PC-9 (cell line): ENCODE data around the gene C1D.

Experiments
- CTCF ChIP-seq: fragments of 200-600 bp; sonication (generic); conservative IDR thresholded peaks from 2 replicates; pipeline ENCODE4 v1.6.1; 2017; ENCODE audit warnings: mixed run types, antibody characterized with exemption, mild to moderate bottlenecking, moderate library complexity
- EZH2 ChIP-seq: fragments of 200-600 bp; sonication (generic); IDR thresholded peaks from 2 replicates; pipeline ENCODE4 v1.8.0; 2017; ENCODE audit warnings: antibody characterized with exemption, low read depth

GRCh38 chr2:68103030-68103708 lies 40.4 kb upstream of the C1D start:
- TF ChIP-seq CTCF (no peak), EZH2 (no peak)
